ENCODE data around the gene KCNH1.

KCNH1 gene

GRCh38 chr1:210706246-210706645, 427.7 kb downstream of the KCNH1 start:
- no peak for DNase-seq

GRCh38 chr1:210705086-210705485, 428.9 kb downstream of the KCNH1 start:
- no peak for DNase-seq

GRCh38 chr1:210703593-210703992, 430.4 kb downstream of the KCNH1 start:
- no peak for DNase-seq

- no peak for DNase-seq
Measured at GRCh38 chr1:210702506-210702905, 431.4 kb downstream of the KCNH1 start.

GRCh38 chr1:210700511-210700910, 433.4 kb downstream of the KCNH1 start:
- DNase-seq = no peak

- no peak for DNase-seq
Measured at GRCh38 chr1:210700083-210700482, 433.9 kb downstream of the KCNH1 start.

- DNase-seq = no peak
Measured at GRCh38 chr1:210698661-210699060, 435.3 kb downstream of the KCNH1 start.

- no peak for DNase-seq
Measured at GRCh38 chr1:210697185-210697584, 436.8 kb downstream of the KCNH1 start.

- DNase-seq = no peak
Measured at GRCh38 chr1:210696709-210697108, 437.2 kb downstream of the KCNH1 start.

- no peak for DNase-seq
Measured at GRCh38 chr1:210695026-210695425, 438.9 kb downstream of the KCNH1 start.

- no peak for DNase-seq
Measured at GRCh38 chr1:210692796-210693195, 441.2 kb downstream of the KCNH1 start.

GRCh38 chr1:210691039-210691610, 442.8 kb downstream of the KCNH1 start:
- DNase-seq = no peak

- no peak for DNase-seq
Measured at GRCh38 chr1:210690236-210690635, 443.7 kb downstream of the KCNH1 start.

- DNase-seq = no peak
Measured at GRCh38 chr1:210689826-210690225, 444.1 kb downstream of the KCNH1 start.

GRCh38 chr1:210688512-210689234, 445.3 kb downstream of the KCNH1 start:
- no peak for DNase-seq

- no peak for DNase-seq
Measured at GRCh38 chr1:210687582-210688279, 446.2 kb downstream of the KCNH1 start.

GRCh38 chr1:210686841-210687240, 447.1 kb downstream of the KCNH1 start:
- DNase-seq = no peak

- DNase-seq = no peak
Measured at GRCh38 chr1:210685295-210685650, 448.7 kb downstream of the KCNH1 start.

GRCh38 chr1:210684466-210685294, 449.3 kb downstream of the KCNH1 start:
- no peak for DNase-seq

GRCh38 chr1:210683403-210684047, 450.4 kb downstream of the KCNH1 start:
- no peak for DNase-seq

- DNase-seq = no peak
Measured at GRCh38 chr1:210681158-210681557, 452.8 kb downstream of the KCNH1 start.

- DNase-seq = no peak
Measured at GRCh38 chr1:210678306-210678705, 455.6 kb downstream of the KCNH1 start.

- DNase-seq = no peak
Measured at GRCh38 chr1:210677533-210677932, 456.4 kb downstream of the KCNH1 start.
